Measurements from ENCODE around the gene GJC1.

Gene GJC1

GRCh38 chr17:44777394-44778348, 52.4 kb downstream of the GJC1 start:
- no peak for DNase-seq (ENCODE audit: low spot score)

DNA sequence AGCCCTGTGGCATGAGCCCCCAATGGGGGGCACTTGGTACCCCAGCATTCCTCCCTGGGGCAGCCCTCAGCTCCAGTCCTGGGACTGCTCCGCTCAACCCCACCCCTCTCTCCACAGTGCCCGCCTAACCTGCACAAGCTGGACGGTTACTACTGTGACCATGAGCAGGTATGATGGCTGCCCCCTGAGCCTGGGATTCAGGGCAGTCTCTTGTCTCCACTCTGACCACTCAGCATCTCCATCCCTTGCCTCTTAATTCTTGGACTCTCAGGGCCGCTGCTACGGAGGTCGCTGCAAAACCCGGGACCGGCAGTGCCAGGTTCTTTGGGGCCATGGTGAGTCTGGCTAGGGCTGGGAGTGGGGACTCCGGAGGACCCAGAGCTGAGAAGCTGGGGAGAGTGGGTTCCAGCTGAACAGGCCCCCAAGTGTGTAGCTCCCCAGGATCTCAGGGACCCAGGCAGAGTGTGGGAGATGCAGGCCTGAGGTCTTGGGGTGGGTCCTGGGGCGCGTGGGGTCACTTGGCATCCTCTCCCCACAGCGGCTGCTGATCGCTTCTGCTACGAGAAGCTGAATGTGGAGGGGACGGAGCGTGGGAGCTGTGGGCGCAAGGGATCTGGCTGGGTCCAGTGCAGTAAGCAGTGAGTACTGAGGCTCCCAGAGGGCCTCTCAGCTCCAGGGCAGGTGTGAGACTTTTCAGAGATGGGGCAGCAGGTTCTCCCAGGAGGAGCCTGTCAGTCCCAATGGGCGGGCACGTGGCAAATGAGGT, 53.3 kb downstream of the GJC1 start:
- DNase-seq (ENCODE audit: low spot score) = no peak

- peak; percentile 60 for DNase-seq (ENCODE audit: low spot score)
These were observed 54.1 kb downstream of the GJC1 start for GRCh38 chr17:44775838-44776621.

- peak; percentile 99 for DNase-seq (ENCODE audit: low spot score)
These were observed 54.8 kb downstream of the GJC1 start for GRCh38 chr17:44775136-44775837.

GRCh38 chr17:44774271-44775135, 55.6 kb downstream of the GJC1 start:
- peak; percentile 80 for DNase-seq (ENCODE audit: low spot score)

- no peak for DNase-seq (ENCODE audit: low spot score)
These were observed 56.9 kb downstream of the GJC1 start for GRCh38 chr17:44773140-44773539.

DNA sequence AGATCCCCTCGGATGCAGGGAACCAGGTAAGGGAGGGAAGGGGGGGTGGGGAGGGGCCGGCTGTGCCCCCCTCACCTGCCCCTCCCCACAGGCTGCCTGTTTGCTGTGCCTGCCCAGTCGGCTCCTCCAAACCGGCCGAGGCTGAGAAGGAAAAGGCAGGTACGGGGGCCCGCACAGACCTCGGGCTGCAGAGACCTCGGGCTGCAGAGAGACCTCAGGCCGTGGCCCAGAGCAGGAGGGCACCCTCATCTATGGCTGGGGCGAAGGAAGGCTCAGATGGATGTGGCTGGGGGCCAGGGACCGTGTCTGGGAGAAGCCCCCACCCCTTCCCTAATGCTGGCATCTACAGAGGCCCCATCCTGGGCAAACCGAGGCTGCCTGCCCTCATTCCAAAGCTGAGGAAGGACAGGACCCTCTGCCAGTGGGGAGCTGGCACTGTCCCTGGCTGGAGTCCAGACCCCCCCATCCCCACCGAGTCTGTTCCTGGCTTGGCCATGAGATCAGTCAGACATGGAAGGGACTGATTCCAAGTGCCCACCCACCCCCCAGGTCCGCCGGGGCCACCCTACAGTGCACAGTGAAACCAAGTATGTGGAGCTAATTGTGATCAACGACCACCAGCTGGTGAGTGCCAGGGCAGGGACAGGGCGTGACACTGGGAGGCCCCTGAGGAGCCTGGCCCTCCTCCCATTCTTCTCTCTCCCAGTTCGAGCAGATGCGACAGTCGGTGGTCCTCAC, 57.6 kb downstream of the GJC1 start:
- DNase-seq (ENCODE audit: low spot score) = no peak

DNA sequence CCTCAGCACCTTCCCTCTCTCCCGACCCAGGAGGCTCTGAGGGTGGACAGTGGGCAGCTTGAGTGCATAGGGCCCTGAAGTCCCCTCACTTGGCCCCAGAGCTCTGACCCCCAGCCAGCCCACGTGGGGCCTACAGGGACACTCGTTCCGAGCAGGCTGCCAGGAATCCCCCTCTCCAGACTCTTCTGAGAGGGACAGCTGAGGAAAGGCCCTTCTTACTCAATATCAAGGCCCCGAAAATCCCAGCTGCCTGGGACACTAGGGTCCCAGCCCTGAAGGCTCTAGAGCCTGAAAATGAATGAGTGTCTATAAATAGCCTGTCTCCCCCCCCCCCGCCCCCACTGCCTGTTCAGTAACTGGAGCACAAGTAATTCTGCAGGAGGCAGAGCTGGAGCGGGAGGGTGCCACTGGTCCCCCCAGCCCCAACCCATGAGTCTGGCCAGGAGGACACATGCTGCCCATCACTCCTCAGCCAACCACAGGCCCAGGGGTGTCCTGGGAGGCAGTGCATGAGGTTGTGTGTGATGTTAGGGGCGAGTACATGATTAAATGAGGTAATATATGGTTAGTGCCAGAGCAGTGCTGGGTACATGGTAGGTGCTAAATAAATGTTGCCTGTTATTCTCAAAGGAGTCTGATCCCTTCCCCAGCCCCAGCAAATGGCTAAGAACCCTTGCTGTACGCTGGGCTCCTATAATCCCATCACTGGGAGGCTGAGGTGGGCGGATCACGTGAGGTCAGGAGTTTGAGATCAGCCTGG, 59.7 kb downstream of the GJC1 start:
- no peak for DNase-seq (ENCODE audit: low spot score)

DNA sequence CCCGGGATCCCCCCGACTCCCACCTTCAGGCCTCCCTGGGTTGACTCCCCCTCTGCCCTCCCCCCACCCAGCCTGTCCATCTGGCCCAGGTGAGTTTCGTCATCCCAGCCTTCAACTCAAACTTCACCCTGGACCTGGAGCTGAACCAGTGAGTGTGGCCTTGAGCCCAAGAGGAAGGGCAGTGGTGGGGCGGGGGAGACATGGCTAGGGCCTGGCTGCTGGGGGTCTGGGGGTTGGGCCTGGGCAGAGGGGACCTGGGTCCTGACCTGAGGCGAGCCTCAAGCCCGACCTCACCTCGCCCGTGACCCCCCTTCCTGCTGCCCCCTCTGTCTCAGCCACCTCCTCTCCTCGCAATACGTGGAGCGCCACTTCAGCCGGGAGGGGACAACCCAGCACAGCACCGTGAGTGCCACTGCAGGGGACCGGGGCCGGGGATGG, 60.4 kb downstream of the GJC1 start:
- DNase-seq (ENCODE audit: low spot score) = no peak

GRCh38 chr17:44769230-44769629, 60.9 kb downstream of the GJC1 start:
- DNase-seq (ENCODE audit: low spot score) = no peak

DNA sequence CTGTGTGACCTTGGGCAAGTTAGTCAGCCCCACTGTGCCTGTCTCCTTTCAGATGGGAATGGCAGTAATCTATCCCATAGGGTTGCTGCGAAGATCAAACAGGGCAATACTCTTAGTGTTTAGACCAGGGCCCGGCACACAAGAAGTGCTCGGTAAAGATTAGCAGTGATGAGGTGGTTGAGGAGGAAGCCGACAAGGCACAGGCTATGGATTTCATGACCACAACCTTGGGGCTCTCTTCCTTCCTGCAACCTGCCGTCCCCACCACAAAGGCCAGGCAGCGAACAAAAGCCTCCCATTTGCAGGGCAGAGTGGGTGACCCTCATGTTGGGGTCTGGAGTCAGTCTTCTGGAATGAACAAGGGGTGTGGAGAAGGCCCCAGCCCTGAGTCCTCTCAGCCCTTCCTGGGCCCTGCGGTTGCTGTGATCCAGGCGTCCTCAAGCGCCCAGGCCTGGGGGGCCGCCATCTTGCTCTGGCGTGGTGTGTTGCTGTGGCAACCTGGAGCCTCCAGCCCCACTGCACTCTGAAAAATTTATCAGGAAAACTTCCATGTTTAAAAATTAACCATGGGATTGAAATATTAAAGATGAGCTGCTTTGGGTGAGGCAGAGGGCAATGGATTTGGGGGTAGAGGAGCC, 61.5 kb downstream of the GJC1 start:
- no peak for DNase-seq (ENCODE audit: low spot score)

- no peak for DNase-seq (ENCODE audit: low spot score)
These were observed 62.6 kb downstream of the GJC1 start for GRCh38 chr17:44767493-44767892.

GRCh38 chr17:44766409-44767038, 63.6 kb downstream of the GJC1 start:
- no peak for DNase-seq (ENCODE audit: low spot score)

DNA sequence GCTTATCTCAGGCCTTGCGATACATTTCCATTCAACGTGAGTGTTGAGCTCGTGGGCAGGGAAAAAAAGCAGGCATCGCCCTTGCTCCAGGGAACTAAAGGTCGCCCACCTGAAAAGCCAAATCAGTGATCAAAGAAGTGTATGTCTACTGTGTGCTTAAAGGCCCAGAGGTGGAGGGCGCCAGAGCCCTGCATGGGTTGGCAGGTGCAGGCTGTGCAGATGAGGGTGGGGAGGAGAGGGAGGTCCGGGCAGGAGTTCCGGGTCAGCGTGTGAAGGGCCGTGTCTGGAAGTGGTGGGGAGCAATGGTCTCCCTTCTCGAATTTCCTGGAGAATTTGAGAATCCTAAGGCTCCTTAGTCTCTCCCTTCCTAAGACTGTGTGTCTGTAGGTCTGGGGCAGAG, 64.1 kb downstream of the GJC1 start:
- no peak for DNase-seq (ENCODE audit: low spot score)

DNA sequence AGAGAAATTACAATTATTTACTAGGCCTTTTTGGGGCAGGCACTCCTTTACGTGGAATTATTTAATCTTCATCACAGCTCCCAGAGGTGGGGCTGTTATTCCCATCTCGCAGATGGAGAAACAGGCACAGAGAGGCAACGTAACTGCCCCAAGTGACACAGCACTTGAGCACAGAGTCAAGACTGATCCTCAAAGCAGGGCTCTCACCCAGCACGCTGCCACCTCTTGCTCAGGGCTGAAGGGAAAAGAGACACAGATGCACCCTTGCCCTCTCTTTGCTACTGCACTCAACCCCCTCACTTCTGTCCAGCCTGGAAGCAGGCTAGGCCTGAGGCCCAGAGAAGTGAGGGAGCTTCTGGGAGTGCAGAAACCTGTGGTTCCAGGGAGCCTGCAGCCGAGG, 66.9 kb downstream of the GJC1 start:
- DNase-seq (ENCODE audit: low spot score) = no peak

- DNase-seq (ENCODE audit: low spot score) = no peak
These were observed 67.9 kb downstream of the GJC1 start for GRCh38 chr17:44761932-44762810.

Data from SW480 (cell line).